ENCODE results near the gene NUFIP1.
A peak's percentile ranks its signal among the peaks of the same experiment; 100 is the strongest.
"Not testable (repeated sequence)": the region's sequence is repeated elsewhere in the genome, so short reads cannot be mapped to it uniquely, and the experiment has no call there.

NUFIP1 gene

DNA sequence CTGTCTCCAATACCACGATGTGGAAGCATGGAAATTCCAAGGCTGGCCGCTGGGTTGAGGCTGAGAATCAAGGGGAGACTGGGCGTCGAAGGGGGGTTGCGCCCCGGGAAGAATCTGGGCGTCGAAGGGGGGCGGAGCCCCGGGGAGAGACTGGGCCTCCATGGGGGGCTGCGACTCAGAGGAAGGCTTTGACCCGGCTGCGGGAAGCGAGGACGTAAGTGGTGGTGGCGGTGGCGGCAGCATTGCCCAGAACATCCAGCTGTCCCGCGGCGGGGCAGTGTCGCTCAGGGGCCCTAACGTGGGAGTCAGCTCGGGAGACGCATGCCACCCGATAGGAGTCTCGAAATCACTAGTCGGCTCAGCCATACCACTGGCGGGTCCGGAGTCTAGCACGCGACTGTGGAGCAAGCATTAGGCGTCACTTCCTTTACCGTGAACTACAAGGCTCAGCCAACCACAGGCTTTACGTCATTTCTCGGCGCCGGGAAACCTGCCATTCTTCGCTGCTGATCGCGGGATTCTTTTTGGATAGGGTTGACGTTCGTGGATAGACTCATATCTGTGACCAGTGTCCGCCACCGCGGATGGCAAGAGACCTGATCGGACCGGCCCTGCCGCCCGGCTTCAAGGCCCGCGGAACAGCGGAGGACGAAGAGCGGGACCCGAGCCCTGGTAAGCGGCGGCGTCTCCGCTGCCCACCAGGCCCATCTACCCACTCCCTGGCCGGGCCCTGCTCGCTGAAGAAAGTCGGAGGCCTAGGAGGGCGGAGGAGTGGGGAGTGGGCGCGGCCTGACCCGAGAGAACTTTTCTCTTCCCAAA lies at the start of gene NUFIP1, which contains the start of gene GPALPP1:
Gene NUFIP1, minus strand, starts transcription at position 401 of the 819 bp plus-strand sequence. Its CDS starts 35 bp downstream, at position 366.
Gene GPALPP1, plus strand, starts transcription at position 468 of the 819 bp plus-strand sequence. Its CDS starts 117 bp downstream, at position 585.
- DNase-seq (ENCODE audit: low read depth), result peak; percentile 89

DNA sequence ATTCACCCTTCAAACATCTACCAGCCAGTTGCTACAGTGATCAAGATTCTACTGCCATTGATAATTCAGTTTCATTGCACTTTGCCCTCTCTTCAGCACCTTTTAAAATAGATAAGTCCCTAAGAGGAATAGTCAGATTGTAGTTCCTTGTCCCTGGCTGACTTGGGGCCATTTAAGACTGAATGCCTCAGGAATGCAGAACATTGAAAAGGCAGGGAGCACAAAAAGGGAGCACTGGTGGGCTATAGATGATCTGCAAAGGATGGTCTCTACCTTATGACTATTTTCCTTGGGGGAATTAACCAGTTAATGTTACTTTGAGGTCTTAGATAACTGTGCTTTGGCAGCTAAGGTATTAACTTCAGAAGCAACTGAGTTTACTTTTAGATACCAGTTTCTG lies 46.9 kb upstream of the NUFIP1 start:
- no peak for DNase-seq (ENCODE audit: low read depth)

DNA sequence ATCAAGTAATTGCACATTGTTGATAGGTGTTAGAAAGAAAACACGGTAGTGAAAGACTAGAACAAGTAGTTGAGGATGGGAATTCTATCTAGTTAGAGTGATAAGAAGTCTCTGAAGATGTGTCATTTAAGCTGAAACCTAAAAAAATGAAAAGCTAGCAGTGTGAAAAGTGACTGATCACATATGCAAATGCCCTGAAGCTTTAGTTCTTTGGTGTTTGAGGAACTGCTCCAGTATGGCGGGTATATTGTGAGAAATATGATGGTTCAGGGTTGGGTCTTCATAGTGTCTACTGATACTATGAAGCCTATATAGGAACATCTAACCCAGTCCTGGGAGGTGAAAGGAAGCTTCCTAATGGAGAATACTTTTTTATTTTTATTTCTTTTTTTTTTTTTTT lies 45.1 kb upstream of the NUFIP1 start:
- no peak for DNase-seq (ENCODE audit: low read depth)

DNA sequence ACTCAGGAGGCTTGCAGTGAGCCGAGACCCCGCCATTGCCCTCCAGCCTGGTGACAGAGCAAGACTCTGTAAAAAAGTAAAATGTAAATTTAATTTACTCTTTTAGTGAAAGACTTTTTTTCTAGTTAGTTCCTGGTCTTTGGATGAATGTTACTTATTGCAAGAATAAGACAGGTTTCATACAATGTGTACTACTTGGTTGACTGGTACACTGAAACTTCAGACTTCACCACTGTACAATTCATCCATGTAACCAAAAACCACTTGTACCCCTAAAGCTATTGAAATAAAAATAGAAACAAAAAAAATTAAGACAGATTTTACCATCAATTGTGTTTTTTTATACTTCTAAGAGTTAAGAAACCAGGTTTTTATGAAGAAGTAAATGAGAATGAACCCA lies 35.6 kb upstream of the NUFIP1 start:
- DNase-seq (ENCODE audit: low read depth), result no peak

DNA sequence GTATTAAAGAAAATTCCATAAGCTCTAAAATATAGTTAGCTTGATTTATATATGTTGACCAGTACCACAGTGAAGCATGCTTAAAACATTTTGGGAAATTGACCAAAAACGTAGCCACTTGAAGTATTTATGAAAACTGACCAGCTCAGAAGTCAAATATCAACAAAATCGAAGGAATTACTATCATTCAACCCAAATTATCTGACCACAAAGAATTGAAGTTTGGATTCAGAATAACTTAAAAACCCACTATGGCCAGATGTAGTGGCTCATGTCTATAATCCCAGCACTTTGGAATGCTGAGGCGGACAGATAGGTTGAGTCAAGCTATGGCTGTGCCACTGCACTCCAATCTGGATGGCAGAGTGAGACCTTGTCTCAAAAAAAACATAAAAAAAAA lies 32.0 kb upstream of the NUFIP1 start:
- no peak for DNase-seq (ENCODE audit: low read depth)

DNA sequence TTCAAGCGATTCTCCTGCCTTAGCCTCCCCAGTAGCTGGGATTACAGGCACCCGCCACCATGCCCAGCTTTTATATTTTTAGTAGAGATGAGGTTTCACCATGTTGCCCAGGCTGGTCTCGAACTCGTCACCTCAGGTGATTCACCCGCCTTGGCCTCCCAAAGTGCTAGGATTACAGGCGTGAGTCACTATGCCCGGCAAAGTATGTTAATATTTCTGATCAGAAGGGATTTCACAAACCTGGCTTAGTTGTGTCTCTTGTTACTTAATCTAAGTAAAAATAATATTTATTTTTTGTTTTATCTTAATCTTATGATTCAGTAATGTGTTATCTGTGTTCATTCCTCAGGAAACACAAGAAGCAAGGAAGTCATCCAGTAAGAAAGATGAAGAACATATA lies 30.7 kb upstream of the NUFIP1 start:
- DNase-seq (ENCODE audit: low read depth), result not testable (repeated sequence)

DNA sequence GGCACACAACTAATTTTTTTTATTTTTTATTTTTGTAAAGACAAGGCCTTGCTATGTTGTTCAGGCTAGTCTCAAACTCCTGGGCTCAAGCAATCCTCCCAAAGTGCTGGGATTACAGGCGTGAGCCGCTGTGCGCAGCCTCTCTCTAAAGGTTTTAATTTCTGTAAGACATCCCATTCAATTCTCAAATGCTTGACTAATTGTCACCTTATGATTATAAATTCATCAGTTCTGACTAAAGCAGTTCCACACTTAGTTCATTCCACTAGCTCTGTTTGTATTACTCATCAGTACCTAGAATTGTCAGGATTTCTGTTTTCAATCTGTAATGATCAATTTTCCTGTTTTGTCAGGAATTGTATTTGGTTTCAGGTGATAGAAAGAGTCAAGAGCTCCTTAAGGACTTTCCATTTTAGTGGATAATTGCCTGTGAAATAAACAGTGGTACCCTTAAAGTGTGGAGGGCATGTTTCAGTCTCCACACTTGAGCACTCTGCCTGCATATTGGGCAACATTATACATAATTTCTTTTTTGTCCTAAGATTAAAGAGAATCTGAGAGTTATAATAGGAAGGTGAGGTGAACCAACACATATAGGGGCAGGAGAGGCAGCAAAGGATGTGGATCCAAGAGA lies 27.6 kb upstream of the NUFIP1 start:
- no peak for DNase-seq (ENCODE audit: low read depth)

DNA sequence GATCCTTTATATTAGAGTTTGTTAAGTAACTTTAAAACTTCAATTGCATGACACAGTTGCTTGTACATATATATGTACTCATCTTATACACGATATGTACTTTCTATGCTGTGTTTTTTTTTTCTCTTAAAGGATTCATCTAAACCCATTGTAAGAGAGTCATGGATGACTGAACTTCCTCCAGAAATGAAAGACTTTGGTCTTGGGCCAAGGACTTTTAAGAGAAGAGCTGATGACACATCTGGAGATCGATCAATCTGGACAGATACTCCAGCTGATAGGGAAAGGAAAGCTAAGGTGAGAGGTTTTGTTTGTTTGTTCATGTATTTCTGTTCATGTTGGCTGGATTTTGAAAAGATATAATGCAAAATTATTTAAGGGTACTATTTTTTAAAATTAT lies 26.0 kb upstream of the NUFIP1 start:
- DNase-seq (ENCODE audit: low read depth), result no peak

DNA sequence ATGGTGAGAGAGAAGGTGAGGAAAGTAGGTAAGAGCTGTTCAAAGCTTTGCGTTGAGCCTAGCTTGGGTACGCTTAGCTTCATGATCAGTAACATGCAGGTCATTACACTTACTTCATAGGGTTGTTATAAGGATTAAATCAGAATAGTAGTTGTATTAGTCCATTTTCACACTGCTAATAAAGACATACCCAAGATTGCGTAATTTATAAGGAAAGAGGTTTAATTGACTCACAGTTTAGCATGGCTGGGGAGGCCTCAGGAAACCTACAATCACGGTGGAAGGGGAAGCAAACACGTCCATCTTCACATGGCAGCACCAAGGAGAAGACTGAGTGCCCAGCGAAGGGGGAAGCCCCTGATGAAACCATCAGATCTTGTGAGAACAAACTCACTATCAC lies 21.9 kb upstream of the NUFIP1 start:
- DNase-seq (ENCODE audit: low read depth), result no peak

DNA sequence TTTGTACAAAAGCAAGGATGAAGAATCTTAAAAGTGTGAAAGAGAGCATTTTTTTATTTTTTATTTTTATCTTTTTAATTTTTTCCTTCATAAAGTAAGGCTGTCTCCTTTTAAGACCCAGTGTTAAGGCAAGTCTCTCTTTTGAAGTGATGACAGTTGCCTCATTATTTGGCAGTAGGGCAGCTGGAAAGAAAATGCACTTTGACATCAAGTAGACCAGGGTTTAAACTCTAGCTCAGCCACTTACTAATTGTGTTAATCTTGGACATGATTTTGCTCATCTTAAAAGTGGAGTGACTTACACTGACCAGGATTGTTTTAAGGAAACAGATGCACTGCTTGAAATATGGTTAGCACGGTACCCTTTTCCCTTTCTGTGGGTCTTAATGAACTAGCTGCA lies 18.6 kb upstream of the NUFIP1 start:
- DNase-seq (ENCODE audit: low read depth), result no peak

DNA sequence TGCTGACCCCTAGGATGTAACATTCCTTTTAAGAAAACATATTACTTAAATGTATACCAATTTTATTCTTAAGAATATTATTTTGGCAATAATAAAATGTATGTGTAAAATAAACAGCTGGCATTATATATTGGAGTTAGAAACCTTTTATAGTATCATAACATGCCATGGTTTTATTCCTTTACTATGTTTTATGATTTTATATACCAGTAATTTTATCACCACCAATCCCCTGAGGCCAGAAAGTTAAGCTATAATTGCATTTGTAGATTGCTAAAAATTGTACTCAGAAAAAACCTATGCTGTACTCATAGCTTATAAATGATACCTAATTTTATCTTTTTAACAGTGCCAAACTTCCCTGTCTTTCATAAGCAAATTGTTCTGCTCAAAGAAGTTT lies 18.0 kb upstream of the NUFIP1 start:
- no peak for DNase-seq (ENCODE audit: low read depth)

DNA sequence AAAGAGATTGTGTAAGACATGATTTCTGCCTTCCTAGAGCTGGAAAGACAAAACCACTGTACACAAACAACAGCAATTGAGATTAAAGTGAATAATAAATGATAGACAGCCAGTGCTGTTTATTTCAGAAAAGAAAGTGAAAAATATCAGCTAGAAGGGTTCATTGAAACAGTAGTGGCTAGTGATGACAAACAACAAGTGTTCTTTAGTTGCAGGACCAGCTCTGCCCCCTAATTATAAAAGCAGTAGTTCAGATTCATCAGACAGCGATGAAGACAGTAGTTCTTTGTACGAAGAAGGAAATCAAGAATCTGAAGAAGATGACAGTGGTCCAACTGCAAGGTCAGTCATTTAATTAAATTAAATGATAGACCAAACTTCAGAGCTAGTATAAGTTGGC lies 14.8 kb upstream of the NUFIP1 start:
- no peak for DNase-seq (ENCODE audit: low read depth)

DNA sequence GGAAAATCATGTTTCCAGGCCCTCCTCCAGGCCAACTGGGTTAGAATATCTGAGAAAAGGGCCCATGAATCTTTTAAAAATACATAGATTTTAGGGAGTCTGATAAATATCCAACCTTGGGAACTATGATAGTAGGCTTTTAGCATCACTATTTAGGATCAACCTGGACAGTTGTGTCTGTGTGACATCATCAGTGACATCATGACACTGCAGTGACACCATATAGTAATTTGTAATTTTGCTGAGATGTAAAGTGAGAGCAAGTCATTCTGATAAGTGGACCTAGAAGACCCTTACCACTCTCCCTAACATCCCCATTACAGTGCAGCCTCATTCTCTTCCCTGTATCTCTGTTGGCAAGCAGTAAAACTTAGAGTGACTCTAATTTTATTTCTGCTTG lies 14.1 kb upstream of the NUFIP1 start:
- DNase-seq (ENCODE audit: low read depth), result no peak

DNA sequence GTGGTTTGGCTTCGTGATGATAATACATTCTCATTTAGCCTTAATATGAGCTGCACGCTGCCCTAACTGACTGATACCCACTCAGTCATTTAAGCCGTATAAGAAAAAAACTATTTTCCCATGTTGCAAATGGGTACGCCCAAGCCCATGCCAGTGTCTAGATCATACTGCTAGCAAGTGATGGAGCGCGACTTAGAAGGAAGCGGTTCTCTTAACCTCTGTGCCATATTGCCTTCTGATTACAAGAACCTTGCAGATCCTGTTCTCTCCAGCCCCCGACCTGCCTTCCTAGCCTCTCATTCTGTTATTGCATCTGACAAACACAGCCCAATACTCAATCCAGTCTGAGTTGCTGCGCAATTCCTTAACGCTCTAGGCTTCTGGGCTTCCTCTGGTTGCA lies 670 bp upstream of the NUFIP1 start:
- DNase-seq (ENCODE audit: low read depth), result peak; percentile 1

DNA sequence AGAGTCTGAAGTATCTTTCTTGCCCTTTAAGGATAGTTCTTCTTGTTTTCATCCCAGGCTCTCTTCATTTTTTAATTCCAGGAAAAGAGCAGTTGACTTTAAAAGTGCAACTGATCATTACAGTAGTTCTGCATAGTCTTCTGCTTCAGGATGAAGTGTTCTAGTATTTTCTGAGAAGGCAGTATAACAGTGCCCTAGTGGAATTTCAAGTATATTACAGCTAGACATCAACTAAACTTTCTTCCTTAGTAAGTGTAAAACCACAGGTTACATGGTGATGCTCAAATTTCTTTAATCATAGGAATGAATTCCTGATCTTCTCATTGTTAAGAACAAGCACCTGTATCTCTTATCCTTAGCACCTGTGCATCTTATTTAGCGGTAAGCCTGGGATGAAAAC lies 10.9 kb downstream of the NUFIP1 start:
- no peak for DNase-seq (ENCODE audit: low read depth)

DNA sequence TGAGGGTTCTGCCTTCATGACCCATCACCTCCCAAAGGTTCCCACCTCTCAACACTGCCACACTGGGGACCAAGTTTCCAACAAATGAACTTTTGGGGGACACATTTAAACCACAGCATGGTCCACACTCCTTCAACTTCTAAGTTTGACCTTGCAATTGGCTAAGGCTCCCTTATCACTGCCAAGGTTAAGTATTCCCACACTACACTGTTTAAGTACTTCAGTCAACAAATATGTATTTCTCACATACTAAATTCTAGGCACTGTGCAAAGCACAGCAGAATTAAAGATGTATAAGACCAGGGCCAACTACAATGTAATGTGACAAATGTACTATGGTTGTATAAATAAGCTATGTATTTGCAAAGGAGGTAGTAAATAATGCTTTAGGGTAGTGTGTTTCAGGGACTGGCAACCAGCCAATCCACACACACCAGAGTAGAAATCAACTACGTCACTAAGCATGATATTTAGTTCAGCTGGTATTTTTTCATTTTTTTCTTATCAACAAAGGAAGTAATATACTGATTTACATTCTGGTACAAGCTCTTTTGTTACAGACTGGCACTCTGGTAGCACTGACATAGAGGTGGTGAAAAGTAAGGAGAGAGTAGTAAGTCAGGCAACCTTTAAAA lies 12.2 kb downstream of the NUFIP1 start:
- no peak for DNase-seq (ENCODE audit: low read depth)

DNA sequence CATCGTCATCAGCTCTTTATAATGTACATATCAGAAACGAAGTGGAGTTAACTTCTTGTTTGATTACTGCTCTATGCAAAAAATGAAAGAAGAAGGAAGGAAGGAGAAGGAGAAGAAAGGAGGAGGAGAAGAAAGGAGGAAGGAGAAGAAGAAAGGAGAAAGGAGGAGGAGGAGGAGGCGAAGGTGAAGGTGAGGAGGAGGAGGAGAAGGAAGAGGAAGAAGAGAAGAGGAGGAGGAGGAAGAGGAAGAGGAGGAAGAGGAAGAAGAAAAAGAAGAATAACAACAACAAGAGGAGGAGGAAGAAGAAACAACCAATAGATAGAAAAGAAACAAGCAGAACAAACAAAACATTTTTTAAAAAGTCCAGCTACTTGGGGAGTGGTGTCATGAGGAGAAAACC lies 13.1 kb downstream of the NUFIP1 start:
- no peak for DNase-seq (ENCODE audit: low read depth)

DNA sequence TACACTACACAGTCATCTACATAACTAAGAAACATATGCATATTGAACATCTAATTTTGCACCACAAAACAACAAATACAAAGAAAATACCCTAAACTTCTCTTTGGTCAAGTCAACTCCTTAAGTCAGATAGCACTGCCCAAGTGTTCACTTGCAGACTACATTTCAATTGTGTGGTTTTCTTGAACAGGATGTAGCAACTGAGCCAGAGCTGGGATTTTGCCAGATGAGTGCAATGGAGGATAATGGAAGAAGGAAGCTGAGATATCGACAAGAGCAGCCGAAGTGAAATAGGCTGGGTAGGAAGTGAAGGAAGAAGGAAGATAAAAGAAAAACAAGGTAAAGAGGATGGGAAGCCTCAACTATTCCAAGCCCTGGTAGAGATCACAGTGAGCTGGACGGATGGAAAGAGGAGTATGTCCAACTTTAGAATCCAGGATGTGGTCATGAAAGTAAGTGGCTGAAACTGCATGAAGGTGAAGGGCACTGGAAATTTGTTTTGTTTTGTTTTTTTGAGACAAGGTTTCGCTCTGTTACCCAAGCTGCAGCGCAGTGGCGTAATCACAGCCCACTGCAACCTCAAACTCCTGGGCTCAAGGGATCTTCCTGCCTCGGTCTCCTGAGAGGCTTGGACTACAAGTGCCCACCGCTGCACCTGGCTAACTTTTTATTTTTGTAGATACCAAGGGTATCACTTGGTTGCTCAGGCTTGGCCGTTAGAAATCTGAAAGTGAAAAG lies 15.0 kb downstream of the NUFIP1 start:
- DNase-seq (ENCODE audit: low read depth), result no peak

DNA sequence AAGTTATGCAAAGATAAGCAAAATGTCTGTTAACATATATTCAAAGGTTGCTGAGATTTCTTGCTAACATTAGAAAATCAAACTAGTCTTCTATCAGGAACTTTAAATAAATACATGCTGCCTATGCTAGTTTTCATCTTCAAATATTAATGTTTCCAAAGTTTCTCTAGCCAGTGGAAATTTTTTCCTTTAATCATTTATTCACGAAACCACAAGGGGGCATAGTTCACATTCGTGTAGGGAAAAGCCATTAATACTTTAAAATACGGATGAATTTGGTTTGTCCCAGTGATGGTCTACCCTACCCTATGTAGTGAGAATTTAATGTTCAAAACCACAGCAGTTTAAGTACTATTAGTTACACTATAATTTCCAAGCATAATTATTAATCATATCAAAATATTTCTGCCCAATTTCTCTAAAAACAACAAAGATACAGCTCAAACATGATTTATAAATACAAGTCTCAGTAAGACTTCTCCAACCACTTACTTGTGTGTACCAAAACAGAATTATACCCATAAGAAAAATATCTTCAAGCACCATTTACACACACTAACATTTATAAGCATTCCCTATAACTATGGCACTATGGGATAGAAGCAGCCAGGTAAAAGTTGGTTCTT lies 16.2 kb downstream of the NUFIP1 start:
- no peak for DNase-seq (ENCODE audit: low read depth)

DNA sequence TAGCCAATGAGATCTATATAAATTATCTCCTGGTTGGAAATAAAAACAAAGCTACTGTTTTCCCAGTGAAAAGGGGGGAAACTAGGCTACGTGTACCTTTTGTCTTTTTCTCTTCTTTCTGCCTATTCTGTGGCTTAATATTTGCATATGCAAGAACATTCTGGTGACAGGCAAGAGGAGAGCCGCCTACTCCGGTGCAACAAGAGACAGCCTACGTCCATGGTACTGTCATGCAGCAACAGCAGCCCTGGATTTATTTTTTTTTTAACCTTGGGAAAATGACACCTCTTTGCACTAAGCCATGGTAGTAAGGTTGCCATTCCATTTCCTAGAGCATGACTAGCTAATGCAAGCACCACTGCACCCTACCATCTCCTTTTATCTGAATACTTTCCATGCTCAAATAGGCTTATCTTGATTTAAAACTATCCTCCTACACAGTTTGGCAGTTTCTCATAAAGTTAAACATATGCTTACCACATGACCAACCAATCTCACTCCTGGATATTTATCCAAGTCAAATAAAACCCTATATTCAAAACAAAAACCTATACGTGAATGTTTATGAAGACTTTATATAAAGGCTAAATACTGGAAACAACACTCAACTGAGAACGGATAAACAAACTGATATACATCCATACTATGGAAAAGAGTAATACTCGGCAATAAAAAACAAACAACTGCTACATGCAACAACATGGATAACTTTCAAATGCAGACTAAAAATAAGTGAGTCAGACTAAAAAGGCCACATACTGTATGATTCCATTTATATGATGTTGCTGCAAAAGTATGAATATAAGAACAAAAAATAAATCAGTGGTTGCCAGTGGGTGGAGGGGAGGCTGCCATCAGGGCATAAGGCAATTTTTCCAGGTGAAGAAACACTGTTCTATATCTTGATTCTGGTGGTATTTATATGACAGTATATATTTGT lies 17.3 kb downstream of the NUFIP1 start:
- no peak for DNase-seq (ENCODE audit: low read depth)
